Measurements from ENCODE around the gene KLHL1.

Gene KLHL1

GRCh38 chr13:69980799-69981198 is 127.5 kb downstream of the KLHL1 start:
- Histone ChIP-seq H3K36me3 (ENCODE audit: insufficient read depth, low read length) (no peaks in the 10 kb centered on the region), H2AFZ (ENCODE audit: low read length) (no peak overlapping the region), H3K27me3 (ENCODE audit: insufficient read depth, low read length, poor library complexity, severe bottlenecking) (no peaks in the 10 kb centered on the region), H4K20me1 (ENCODE audit: insufficient read depth, low read length, poor library complexity, severe bottlenecking) (no peaks in the 10 kb centered on the region), H3K9me2 (replicated peaks; ENCODE audit: low read depth, low read length) (no peaks in the 10 kb centered on the region), H3K4me2 (ENCODE audit: low read depth, low read length, poor library complexity, severe bottlenecking) (no peak overlapping the region), H3K9ac (ENCODE audit: low read depth, low read length, poor library complexity, severe bottlenecking) (no peak overlapping the region), H3K4me1 (ENCODE audit: insufficient read depth, low read length, poor library complexity, severe bottlenecking) (no peaks in the 10 kb centered on the region), H3K9me3 (ENCODE audit: insufficient read depth, low read depth, low read length) (no peaks in the 10 kb centered on the region), H3K4me3 (ENCODE audit: low read length, poor library complexity, severe bottlenecking) (no peak overlapping the region), H3K79me2 (ENCODE audit: insufficient read depth, low read length) (no peaks in the 10 kb centered on the region), H3F3A (ENCODE audit: low read depth) (no peaks in the 10 kb centered on the region)
- no peak for TF ChIP-seq CTCF (conservative IDR thresholded peaks at IDR 0.05; ENCODE audit: low read length)
- TF ChIP-seq EZH2phosphoT487 (IDR thresholded peaks at IDR 0.05; ENCODE audit: borderline replicate concordance): no peak

DNA sequence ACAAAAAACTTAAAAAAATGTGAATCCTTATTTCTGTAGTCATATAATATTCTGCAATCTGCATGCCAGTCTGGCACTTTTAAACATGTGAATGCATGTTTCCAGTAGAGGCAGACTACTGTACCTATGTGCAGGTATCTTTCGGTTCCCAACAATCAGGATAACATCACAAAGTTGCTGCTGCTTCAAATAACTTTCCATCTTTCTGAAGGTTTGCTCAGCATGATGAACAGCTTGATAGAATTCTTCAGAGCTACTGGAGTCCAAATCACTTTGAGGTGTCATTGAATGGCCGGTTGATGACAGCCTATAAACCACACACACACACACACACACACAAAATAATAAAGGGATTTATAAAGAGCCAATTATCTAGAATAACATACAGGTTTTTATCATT is 132.8 kb downstream of the KLHL1 start:
- no peaks in the 10 kb centered on the region for H4K20me1 ChIP-seq (ENCODE audit: insufficient read depth, low read length, poor library complexity, severe bottlenecking)
- TF ChIP-seq CTCF (conservative IDR thresholded peaks at IDR 0.05; ENCODE audit: low read length) (no peak), EZH2phosphoT487 (IDR thresholded peaks at IDR 0.05; ENCODE audit: borderline replicate concordance) (no peak)
- H3K4me1 ChIP-seq (ENCODE audit: insufficient read depth, low read length, poor library complexity, severe bottlenecking): no peaks in the 10 kb centered on the region
- H3K4me2 ChIP-seq (ENCODE audit: low read depth, low read length, poor library complexity, severe bottlenecking): no peak overlapping the region
- no peaks in the 10 kb centered on the region for H3K9me2 ChIP-seq (replicated peaks; ENCODE audit: low read depth, low read length)
- H3F3A ChIP-seq (ENCODE audit: low read depth): no peaks in the 10 kb centered on the region
- no peaks in the 10 kb centered on the region for H3K36me3 ChIP-seq (ENCODE audit: insufficient read depth, low read length)
- no peaks in the 10 kb centered on the region for H3K27me3 ChIP-seq (ENCODE audit: insufficient read depth, low read length, poor library complexity, severe bottlenecking)
- H3K9me3 ChIP-seq (ENCODE audit: insufficient read depth, low read depth, low read length): no peaks in the 10 kb centered on the region
- H3K9ac ChIP-seq (ENCODE audit: low read depth, low read length, poor library complexity, severe bottlenecking): no peak overlapping the region
- no peaks in the 10 kb centered on the region for H3K79me2 ChIP-seq (ENCODE audit: insufficient read depth, low read length)
- H3K4me3 ChIP-seq (ENCODE audit: low read length, poor library complexity, severe bottlenecking): no peak overlapping the region
- no peak overlapping the region for H2AFZ ChIP-seq (ENCODE audit: low read length)

- H3K36me3 ChIP-seq (ENCODE audit: insufficient read depth, low read length): no peaks in the 10 kb centered on the region
- H3K4me3 ChIP-seq (ENCODE audit: low read length, poor library complexity, severe bottlenecking): no peak overlapping the region
- no peak overlapping the region for H2AFZ ChIP-seq (ENCODE audit: low read length)
- no peaks in the 10 kb centered on the region for H4K20me1 ChIP-seq (ENCODE audit: insufficient read depth, low read length, poor library complexity, severe bottlenecking)
- no peak overlapping the region for H3K4me2 ChIP-seq (ENCODE audit: low read depth, low read length, poor library complexity, severe bottlenecking)
- H3K27me3 ChIP-seq (ENCODE audit: insufficient read depth, low read length, poor library complexity, severe bottlenecking): no peaks in the 10 kb centered on the region
- H3K9me3 ChIP-seq (ENCODE audit: insufficient read depth, low read depth, low read length): no peaks in the 10 kb centered on the region
- H3F3A ChIP-seq (ENCODE audit: low read depth): no peaks in the 10 kb centered on the region
- H3K9me2 ChIP-seq (replicated peaks; ENCODE audit: low read depth, low read length): no peaks in the 10 kb centered on the region
- H3K4me1 ChIP-seq (ENCODE audit: insufficient read depth, low read length, poor library complexity, severe bottlenecking): no peaks in the 10 kb centered on the region
- H3K9ac ChIP-seq (ENCODE audit: low read depth, low read length, poor library complexity, severe bottlenecking): no peak overlapping the region
- H3K79me2 ChIP-seq (ENCODE audit: insufficient read depth, low read length): no peaks in the 10 kb centered on the region
- TF ChIP-seq CTCF (conservative IDR thresholded peaks at IDR 0.05; ENCODE audit: low read length): no peak
- no peak for TF ChIP-seq EZH2phosphoT487 (IDR thresholded peaks at IDR 0.05; ENCODE audit: borderline replicate concordance)
Observed at GRCh38 chr13:69970520-69970919, 137.7 kb downstream of the KLHL1 start.

Data from Loucy (cell line).